ENCODE data around the gene TEX53.

TEX53 gene

DNA sequence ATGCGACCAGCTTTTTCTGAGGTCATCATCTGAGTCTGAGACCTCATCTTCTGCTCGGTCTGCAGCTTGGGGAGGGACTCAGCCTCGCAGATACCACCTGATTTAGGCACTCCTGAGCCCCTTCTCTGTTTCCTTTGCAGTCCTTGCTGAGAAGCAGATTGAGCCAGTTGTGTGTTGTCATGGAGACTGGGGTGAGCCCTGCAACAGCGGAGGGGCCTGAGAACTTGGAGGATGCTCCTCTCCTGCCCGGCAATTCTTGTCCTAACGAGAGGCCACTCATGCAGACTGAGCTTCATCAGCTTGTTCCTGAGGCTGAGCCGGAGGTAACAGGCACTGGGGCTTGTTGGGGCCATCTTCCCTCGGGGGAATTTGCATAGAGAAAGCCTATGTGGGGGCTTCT lies 19.2 kb downstream of the TEX53 start:
- no peak for DNase-seq (ENCODE audit: low spot score)

DNA sequence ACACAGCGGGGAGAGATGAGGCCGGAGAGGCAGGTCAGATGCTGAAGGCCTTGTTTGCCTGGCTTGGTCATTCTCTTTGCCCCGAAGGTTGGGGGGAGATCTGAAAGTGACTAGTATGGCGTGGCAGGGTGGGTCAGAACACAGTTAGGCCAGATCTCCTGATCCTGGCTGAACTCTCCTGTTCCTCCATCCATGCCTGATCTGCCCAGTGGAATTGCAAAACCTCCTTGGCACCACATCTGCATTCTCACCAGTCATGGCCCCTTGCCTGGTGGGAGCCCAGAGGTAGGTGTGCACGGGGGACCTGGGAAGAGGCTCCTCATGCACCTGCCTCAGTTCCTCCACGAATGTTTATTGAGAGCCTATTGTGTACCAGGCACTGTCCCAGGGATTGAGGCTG lies 23.2 kb downstream of the TEX53 start:
- DNase-seq (ENCODE audit: low spot score), result no peak

DNA sequence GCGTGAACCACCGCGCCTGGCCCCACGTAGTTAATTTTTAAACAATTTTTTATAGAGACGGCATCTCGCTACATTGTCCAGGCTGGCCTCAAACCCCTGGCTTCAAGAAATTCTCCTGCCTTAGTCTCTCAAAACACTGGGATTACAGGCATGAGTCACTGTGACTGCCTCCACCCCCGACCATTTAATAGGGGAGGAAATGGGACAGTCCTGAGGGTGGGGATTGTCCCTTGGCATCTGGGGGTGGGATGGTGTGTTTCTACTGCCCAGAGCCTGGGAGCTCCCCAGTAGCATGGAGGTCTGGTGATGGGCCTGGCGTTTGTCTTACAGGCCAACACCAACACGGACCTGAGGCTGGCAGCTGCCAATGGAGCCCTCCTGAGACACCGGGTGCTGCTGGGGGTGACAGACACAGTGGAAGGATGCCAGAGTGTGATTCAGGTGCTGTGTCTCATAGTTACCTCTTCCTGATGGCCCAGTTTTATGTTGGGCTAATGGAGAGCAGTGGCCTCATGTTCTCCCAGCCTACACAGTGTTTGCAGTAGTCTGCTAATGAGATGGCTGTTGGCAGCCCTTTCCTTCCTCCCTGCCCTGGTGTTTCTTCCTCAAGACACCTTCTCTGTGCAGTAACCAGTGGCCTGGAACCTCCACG lies 24.0 kb downstream of the TEX53 start:
- DNase-seq (ENCODE audit: low spot score), result peak; percentile 74

DNA sequence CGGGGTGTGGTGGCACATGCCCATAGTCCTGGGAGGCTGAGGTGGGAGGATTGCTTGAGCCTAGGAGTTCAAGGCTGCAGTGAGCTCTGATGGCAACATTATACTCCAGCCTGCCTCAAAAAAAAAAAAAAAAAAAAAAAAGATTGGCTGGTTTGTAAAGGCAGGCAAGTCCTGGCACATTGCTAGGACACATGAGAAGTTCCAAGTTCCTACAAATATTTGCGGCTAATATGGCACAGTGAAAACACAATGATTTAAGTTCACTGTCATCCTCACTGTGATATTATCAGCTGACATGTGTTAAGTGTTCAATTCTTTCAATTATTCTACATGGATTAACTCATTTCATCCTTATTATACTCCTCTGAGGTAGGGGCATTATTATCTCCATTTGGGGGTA lies 26.4 kb downstream of the TEX53 start:
- DNase-seq (ENCODE audit: low spot score), result no peak

DNA sequence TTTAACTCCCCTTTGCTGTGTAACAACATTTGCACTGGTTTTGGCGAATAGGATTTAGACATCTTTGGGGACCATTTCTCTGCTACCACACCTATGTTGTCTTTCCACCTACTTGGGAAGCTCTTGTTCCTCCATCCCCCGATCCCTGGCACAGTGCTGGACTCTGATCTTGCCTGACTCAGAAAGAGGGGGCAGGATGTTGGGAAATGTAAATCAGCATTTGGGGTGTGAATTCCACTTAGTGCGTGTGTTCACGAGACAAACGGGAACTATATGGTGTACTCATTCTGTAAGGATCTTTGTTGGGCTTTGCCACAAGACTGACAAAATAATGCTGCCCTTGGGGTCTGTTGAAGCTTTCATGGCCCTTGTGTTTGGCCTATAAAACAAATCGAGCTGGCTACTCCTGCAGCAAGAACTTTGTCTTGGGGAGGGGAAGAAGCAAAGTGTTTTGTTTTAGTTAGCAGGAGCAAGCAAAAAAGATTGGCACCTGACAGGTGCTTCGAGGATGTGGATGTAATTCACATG lies 28.0 kb downstream of the TEX53 start:
- peak; percentile 10 for DNase-seq (ENCODE audit: low spot score)

DNA sequence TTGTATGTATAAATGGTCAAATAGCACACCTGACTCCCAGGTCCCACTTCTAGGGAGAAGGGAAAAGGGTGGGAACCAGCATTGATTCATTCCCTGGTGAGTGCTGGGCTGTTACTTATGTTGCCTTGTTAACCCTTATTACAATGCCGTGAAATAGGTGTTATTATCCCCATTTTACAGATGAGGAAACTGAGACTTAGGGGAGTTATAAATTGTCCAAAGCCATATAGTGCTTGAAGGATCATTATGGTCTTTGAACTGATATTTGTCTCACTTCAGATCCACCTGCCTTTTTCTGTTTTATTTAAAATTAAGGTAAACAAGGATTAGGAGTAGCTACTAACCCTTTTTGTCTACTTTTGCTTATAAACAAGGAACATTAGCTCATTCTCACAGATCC lies 30.1 kb downstream of the TEX53 start:
- no peak for DNase-seq (ENCODE audit: low spot score)

DNA sequence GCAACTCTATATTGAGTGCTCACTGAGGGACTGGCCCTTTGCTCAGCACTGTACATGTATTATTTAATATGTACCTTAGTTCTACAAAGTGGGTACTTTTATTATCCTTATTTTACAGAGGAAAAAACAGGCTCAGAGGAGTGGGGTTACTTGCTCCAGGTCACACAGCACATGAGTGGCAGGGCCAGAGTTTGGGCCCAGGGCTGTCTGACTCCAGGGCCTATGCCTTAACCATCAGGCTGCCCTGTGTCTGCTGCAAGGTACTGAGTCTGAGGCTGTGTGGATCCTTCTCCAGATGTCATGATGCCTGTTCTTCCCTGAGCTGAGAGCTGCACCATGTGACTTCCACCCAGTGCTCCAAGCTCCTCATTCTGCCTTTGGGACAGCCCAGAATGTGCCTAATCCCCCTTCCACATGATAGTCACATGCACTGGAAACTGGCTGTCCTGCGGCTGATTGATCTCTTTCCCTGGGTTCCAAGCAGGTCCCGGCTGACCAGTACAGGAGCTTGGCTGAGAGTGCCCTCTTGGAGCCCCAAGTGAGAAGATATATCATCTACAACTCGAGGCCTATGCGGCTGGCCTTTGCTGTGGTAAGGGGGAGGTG lies 31.1 kb downstream of the TEX53 start:
- no peak for DNase-seq (ENCODE audit: low spot score)

DNA sequence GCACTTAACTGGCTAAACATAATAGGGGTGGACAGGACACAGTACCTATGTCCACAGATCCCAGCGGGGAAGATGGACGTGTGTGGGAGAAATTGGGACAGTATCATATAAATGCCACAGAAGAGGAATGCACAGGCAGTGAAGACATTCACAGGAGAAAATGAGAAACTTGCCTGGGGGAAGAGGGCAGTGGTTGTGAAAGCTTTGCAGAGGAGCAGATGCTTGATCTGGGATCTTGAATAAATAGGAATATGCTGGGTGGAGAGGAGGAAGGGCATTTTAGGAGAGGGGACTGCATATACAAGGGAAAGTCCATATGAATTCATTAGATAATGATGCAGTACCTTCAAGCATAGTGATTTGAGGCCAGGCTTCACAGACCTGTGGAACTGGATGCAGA lies 32.9 kb downstream of the TEX53 start:
- DNase-seq (ENCODE audit: low spot score), result no peak

DNA sequence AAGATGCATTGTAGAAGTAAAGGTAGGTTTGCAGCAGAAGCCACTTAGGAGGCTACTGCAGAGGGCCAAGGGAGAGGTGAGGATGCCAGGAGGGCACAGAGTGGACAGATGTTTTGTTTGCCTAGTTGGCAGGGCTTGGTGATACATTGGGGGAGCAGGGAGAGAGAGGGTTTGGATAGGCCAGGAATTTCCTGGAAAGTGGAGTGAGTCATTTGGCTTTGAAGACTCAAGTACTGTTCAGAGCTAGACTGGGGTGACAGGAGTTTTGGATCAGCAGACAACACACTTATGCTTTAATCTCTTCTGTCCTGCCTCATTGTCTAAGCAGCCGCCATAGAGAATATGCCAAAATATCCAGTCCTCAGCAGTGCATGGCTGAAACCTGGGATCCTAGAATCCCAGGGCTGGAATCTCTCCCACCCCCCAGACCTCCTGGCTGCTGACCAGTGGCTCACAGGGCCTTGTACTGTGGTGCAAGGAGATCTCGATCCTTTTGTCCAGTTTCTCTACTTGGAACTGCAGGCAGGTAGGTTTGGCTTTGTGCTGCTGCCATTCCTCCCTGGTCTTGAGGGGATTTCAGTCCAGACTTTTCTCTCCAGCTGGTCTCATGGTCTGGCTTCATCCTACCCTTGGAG lies 35.5 kb downstream of the TEX53 start:
- DNase-seq (ENCODE audit: low spot score), result peak; percentile 90

DNA sequence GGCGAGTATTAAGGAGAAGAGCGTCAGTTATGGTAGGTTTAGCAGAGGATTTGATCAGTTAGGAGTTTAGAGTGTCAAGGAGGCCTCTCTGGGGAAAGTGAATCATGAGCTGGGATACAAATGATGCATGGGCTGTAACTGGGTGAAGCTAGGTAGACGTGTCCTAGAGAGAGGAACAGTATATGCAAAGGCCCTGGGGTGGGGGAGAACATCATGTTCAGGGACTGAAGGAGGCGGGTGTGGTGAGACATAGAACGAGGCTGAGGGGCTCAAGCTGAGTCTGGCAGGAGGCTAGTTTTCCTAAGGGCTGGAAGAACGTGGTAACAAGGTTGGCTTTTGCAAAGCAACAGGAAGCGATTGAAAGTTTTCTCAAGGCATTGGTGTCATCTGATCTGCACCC lies 36.0 kb downstream of the TEX53 start:
- DNase-seq (ENCODE audit: low spot score), result no peak

DNA sequence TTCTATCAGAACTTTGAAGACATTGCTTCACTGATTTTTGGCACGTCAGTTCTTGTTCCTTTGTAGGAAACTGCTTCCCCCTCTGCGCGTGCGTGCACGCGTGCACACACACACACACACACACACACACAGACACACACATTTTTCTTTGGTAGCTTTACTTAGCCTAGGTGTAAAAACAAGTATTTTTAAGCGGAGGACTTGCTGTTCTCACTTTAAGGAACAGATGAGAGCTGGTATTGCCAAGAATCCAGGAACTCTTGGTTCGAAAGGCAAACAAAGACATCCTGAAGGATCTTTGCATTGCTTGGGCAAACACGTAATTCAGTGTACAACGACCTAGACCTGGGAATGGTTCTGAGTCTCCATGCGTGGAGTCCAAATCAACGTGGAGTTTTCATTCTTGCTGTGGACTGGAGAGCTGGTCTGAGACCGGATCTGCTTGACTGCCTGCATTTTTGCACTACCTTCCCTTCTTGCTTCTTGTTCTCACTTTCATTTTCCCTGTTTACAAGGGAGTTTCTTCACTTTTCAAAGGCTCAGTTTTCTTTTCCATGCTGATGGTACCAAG lies 38.3 kb downstream of the TEX53 start:
- DNase-seq (ENCODE audit: low spot score), result peak; percentile 54

DNA sequence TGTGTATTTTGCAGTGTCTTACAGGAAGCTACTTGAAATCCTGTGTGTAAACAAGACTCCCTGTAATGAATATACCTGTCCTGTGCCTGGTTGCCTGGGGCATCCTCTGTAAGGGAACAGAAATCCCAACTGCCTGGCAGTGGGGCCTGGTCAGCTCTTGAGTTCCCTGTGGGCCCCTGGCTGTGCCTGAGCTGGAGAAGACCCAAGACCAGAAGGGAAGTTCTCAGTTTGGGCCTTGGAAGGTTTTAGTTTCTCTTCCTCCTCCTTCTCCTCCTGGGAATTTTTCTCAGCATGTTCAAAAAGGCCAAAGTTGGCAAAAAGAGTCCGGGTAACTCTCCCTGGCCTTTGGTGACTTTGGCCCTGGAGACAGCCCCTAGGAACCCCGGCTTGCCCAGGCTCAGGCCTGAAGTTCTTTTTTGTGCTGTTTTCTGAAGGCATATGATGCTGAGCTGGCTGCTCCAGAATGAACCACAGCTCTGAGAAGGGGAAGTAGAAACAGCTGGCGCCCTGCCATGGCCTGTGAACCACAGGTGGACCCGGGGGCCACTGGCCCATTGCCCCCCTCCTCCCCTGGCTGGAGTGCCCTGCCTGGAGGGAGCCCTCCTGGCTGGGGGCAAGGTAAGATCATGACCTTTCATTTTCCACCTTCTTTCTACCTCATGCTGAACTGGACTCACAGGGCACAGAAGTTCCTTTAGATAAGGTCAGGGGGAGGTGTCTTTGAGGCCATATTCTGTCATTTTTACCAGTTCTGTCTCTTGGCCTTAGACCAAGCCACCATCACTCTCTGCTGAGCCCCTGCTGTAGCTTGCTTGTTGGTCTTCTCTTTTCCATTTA lies 40.7 kb downstream of the TEX53 start:
- peak; percentile 18 for DNase-seq (ENCODE audit: low spot score)

DNA sequence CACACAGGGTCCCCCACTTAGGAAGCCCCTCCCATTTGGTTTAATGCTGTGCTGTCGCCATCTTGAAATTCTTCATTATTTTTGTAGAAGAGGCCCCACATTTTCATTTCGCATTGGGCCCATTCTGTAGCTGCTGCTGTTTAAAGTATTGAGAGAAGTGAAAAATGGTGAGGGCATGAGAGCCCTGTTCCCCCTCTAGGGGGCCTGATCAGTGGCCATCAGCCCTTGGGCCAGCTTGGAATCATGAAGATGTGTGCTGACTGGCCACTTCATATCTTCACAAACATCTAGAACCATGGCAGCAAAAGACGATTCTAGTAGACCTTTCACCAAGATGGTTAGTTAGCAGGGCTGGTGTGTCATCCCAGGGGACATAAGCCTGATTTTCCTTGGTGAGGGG lies 43.2 kb downstream of the TEX53 start:
- no peak for DNase-seq (ENCODE audit: low spot score)

DNA sequence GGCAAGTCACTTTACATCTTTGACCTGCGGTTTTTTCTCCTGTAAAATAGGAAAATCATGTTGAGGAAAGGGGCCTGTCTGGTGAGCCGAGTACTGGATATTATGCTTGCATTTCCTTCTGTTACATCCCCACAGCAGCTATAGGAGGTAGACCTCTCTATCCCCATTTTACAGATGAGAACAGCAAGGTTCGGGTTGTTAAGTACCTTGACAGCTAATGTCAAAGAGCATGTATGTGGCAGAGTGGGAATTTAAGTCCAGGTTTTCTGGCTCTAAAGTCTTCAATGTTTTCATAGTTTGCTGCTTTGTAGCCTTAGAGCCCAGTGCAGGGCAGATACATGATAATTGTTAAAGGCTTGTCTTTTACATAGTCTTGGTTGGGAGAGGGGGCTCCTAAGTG lies 43.7 kb downstream of the TEX53 start:
- DNase-seq (ENCODE audit: low spot score), result no peak

DNA sequence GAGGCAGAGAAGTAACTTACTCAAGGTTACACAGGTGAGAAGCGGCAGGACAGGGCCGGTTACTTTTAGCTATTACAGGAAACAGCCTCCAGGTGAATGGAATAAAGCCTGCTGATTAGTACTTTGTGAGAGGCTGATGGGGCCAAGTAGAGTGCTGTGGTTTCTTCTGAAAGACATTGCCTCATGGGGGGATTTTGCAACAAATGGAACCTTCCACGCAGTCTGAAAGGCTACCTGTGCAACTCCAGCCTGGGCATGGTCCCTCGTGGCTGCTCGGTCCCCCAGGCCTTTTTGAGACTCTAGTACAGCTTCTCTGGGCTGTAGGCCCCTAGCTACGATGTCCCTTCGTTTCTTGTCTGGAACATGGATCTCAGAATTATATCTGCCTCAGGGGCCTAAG lies 44.5 kb downstream of the TEX53 start:
- DNase-seq (ENCODE audit: low spot score), result no peak

DNA sequence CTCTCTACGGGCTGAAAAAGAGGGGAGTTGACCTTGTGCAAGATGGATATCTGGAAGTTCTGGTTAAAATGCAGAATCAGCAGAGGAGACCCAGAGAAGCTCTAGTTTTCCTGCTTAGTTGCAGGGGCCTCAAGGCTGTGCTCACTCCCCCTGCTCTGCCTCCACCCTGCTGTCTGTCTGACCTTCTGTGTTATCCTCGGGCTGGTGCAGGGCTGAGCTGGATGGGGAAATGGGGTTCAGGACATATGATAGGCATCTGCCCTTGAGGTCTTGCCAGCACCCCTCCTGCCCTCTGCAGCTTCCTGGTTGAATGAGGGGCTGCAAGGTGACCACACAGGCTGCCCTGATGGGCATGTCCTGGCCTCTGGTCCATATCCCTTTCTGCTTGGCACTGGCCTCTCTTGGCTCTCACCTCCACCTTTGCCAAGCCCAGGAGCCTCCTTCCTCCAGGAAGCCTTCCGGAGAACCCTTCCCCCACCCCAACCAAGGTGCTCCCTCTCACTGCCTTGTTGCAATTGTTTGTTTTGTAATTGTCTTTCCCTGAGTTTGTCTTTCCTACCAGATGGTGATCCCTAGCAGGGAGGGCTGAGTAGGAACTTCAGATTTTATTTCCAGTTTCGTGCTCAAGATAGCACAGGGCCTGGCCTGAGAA lies 45.2 kb downstream of the TEX53 start:
- DNase-seq (ENCODE audit: low spot score), result no peak

DNA sequence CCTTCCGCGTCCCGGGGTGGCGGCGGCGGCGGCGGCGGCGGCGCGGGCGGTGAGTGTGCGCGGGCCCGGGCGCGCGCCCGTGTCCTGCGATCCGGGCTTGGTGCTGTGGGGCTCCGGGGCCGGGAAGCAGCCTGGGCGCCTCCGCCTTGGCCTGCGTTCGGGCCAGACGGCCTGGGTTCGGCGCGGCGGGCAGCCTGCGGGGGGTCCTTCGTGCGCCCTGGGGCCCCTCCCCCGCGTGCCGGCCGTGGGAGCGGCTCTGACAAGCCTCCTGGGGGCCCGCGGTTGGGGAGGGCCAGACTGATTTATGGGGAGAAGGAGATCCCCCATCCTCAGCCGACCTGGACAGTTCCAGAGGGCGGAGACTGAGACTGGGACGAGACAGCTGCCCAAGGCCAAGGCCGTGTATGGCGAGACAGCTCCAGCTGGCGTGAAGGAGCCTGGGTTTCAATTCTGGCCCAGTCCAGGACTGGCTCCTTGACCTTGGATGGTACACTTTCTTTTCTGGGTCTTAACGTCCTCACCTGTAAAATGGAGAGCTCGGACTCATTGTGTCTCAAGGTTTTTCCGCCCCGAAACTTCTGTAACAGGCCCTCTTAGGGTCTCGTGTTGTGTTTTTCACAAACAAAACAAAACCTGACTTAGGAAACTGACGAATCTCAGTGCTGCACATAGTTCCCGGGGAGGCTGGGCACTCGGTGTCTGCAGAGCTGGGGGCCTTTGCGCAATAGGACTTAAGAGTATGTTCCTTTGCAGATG lies 45.9 kb downstream of the TEX53 start:
- DNase-seq (ENCODE audit: low spot score), result peak; percentile 60

DNA sequence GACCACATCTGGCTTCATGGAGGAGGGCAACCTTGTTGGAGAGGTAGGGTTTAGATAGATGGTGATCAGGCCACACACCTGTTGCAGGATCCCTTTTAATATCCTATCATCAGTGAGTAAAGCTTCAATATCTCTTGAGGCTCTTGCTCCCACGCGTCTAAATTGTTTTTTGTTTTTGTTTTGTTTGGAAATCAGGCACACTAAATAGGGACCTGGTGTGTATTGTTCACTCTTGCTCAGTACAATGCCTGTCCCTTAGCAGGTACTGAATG lies 49.1 kb downstream of the TEX53 start:
- DNase-seq (ENCODE audit: low spot score), result no peak

DNA sequence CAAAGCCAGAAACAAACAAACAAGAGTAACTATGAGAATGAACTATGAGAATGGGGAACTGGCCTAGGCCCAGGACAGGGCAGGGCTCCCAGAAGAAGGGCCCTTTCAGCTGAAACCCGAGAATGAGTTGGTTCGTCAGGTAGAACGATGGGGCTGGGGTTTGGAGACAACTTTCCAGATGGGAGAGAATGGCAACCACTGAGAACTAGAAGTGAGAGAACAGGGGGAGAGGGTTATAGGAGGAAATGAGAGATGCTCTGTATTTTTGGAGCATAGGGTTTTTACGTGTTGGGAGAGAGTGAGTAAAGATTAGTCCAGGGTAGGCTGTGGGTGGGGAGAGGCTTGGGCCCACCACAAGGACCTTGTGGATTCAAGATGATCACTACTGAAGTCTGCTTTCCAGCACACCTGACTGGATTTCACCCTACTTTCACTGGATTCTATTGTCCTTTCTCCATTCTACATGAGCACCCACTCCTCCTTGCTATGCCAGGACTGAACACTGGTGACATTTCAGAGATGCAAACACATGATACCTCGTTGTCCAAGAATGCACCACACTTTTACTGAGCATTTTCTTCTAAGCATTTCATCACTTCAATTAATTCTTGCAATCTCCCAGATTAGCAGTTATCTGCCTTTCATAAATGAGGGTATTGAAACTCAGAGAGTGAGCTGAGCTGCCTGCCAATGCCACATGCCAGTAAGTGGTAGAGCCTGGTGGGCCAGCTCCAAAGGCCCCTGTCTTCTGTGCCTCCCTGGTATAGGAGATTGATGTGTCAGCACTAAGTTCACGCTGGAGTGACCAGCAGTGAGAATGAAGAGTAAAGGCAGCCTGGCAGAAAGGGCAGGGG lies 49.7 kb downstream of the TEX53 start:
- DNase-seq (ENCODE audit: low spot score), result no peak

DNA sequence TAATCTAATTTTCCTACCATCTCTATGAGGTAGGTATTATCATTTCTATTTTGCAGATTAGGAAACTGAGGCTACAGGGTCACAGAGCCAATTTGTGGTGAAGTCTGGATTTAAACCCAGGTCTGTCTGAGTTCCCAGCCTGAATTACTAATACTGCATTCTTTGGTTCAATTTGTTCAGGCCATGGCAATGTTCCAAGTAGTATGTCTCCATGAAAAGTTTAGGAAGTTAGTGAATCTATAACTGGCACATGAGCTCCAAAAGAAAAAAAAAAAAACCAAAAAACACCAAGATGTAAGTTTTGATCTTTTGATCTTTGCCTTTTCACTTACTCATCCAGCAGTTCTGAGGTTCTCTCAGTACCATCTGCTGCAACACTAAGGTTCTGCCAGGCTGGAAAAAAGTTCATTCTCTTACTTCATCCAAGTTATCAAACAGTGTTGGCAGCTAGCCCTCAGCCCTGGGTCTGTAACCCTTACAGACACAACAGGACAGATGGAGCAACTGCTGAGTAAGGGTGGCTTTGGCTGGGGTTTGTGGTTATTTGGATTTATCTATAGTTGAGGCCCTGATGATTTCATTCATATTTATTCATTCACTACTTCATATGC lies 50.9 kb downstream of the TEX53 start:
- peak; percentile 58 for DNase-seq (ENCODE audit: low spot score)
